ENCODE results near the gene KANSL1L. TPM values are rescaled to one million over a fixed set of nuclear protein-coding genes. Genes with fewer than 3 reads are reported as not detected.
A peak's percentile ranks its signal among the peaks of the same experiment; 100 is the strongest.

Gene KANSL1L
- total and polyA plus RNA-seq, 2 donors (not counting 1 experiment from before 2014, with no cell fraction given): 7.3 to 26.1 TPM

- no peak for DNase-seq (ENCODE audit: low read depth in 2 of 2)
- no peaks in the 10 kb centered on the region for H4K20me1 ChIP-seq (ENCODE audit: control insufficient read depth, extremely low read depth, insufficient read depth, low read length)
- H3K36me3 ChIP-seq (ENCODE audit: control insufficient read depth, insufficient read depth, low read length): no peaks in the 10 kb centered on the region
- no peaks in the 10 kb centered on the region for H3K4me1 ChIP-seq (ENCODE audit: control insufficient read depth, extremely low read depth, insufficient read depth, low read length)
- no peak overlapping the region for H3K4me3 ChIP-seq (replicated peaks in 1 of 4; ENCODE audit: control extremely low read depth in 1 of 4, insufficient read depth in 1 of 4, low read depth in 3 of 4, low read length in 4 of 4)
- H3K27me3 ChIP-seq (ENCODE audit: control insufficient read depth, insufficient read depth, low read length): no peaks in the 10 kb centered on the region
- H3K27ac ChIP-seq (ENCODE audit: insufficient read depth, low read length): no peak overlapping the region
- no peak overlapping the region for H3K4me2 ChIP-seq (ENCODE audit: extremely low read depth, insufficient read depth, low read length)
- no peak overlapping the region for H2AFZ ChIP-seq (ENCODE audit: low read length)
- TF ChIP-seq CTCF (conservative IDR thresholded peaks at IDR 0.05 in 1 of 2, IDR thresholded peaks at IDR 0.05 in 1 of 2; ENCODE audit: low read depth in 1 of 2, low read length in 2 of 2) (no peak), EZH2 (IDR thresholded peaks at IDR 0.05; ENCODE audit: low read length, missing control alignments) (no peak)
- no peaks in the 10 kb centered on the region for H3K79me2 ChIP-seq (ENCODE audit: control insufficient read depth, insufficient read depth, low read length)
- H3K9me3 ChIP-seq (ENCODE audit: control insufficient read depth, insufficient read depth, low read depth, low read length): no peaks in the 10 kb centered on the region
- no peak overlapping the region for H3K9ac ChIP-seq (ENCODE audit: insufficient read depth, low read length)
Measured at GRCh38 chr2:210092791-210093190, 78.4 kb downstream of the KANSL1L start.

GRCh38 chr2:210086930-210087329 is 84.3 kb downstream of the KANSL1L start:
- H2AFZ ChIP-seq (ENCODE audit: low read length): no peak overlapping the region
- H3K4me2 ChIP-seq (ENCODE audit: extremely low read depth, insufficient read depth, low read length): no peak overlapping the region
- no peaks in the 10 kb centered on the region for H3K4me1 ChIP-seq (ENCODE audit: control insufficient read depth, extremely low read depth, insufficient read depth, low read length)
- no peak overlapping the region for H3K4me3 ChIP-seq (replicated peaks in 1 of 4; ENCODE audit: control extremely low read depth in 1 of 4, insufficient read depth in 1 of 4, low read depth in 3 of 4, low read length in 4 of 4)
- H3K79me2 ChIP-seq (ENCODE audit: control insufficient read depth, insufficient read depth, low read length): no peaks in the 10 kb centered on the region
- H3K36me3 ChIP-seq (ENCODE audit: control insufficient read depth, insufficient read depth, low read length): no peaks in the 10 kb centered on the region
- no peak overlapping the region for H3K9ac ChIP-seq (ENCODE audit: insufficient read depth, low read length)
- no peaks in the 10 kb centered on the region for H3K9me3 ChIP-seq (ENCODE audit: control insufficient read depth, insufficient read depth, low read depth, low read length)
- DNase-seq (ENCODE audit: low read depth in 2 of 2): no peak
- H4K20me1 ChIP-seq (ENCODE audit: control insufficient read depth, extremely low read depth, insufficient read depth, low read length): no peaks in the 10 kb centered on the region
- TF ChIP-seq EZH2 (IDR thresholded peaks at IDR 0.05; ENCODE audit: low read length, missing control alignments): no peak
- no peak for TF ChIP-seq CTCF (conservative IDR thresholded peaks at IDR 0.05 in 1 of 2, IDR thresholded peaks at IDR 0.05 in 1 of 2; ENCODE audit: low read depth in 1 of 2, low read length in 2 of 2)
- H3K27ac ChIP-seq (ENCODE audit: insufficient read depth, low read length): no peak overlapping the region
- H3K27me3 ChIP-seq (ENCODE audit: control insufficient read depth, insufficient read depth, low read length): no peaks in the 10 kb centered on the region

- H3K27me3 ChIP-seq (ENCODE audit: control insufficient read depth, insufficient read depth, low read length): no peaks in the 10 kb centered on the region
- no peak overlapping the region for H3K4me2 ChIP-seq (ENCODE audit: extremely low read depth, insufficient read depth, low read length)
- no peaks in the 10 kb centered on the region for H3K4me1 ChIP-seq (ENCODE audit: control insufficient read depth, extremely low read depth, insufficient read depth, low read length)
- H2AFZ ChIP-seq (ENCODE audit: low read length): no peak overlapping the region
- peak; percentile 44 to 52 for DNase-seq (ENCODE audit: low read depth in 2 of 2)
- H3K4me3 ChIP-seq (replicated peaks in 1 of 4; ENCODE audit: control extremely low read depth in 1 of 4, insufficient read depth in 1 of 4, low read depth in 3 of 4, low read length in 4 of 4): no peak overlapping the region
- H3K36me3 ChIP-seq (ENCODE audit: control insufficient read depth, insufficient read depth, low read length): no peaks in the 10 kb centered on the region
- H4K20me1 ChIP-seq (ENCODE audit: control insufficient read depth, extremely low read depth, insufficient read depth, low read length): no peaks in the 10 kb centered on the region
- no peaks in the 10 kb centered on the region for H3K9me3 ChIP-seq (ENCODE audit: control insufficient read depth, insufficient read depth, low read depth, low read length)
- no peaks in the 10 kb centered on the region for H3K79me2 ChIP-seq (ENCODE audit: control insufficient read depth, insufficient read depth, low read length)
- TF ChIP-seq EZH2 (IDR thresholded peaks at IDR 0.05; ENCODE audit: low read length, missing control alignments) (no peak), CTCF (conservative IDR thresholded peaks at IDR 0.05 in 1 of 2, IDR thresholded peaks at IDR 0.05 in 1 of 2; ENCODE audit: low read depth in 1 of 2, low read length in 2 of 2) (no peak)
- H3K9ac ChIP-seq (ENCODE audit: insufficient read depth, low read length): no peak overlapping the region
- H3K27ac ChIP-seq (ENCODE audit: insufficient read depth, low read length): no peak overlapping the region
Measured at GRCh38 chr2:210086292-210086691, 84.9 kb downstream of the KANSL1L start.

Data from fibroblast of lung (primary cell).